ENCODE results near the gene CCDC144A.
"Not testable (repeated sequence)": the region's sequence is repeated elsewhere in the genome, so short reads cannot be mapped to it uniquely, and the experiment has no call there.

- TF ChIP-seq POLR2A (IDR thresholded peaks at IDR 0.05; ENCODE audit: extremely low read depth, insufficient read length); CTCF (IDR thresholded peaks at IDR 0.05; ENCODE audit: low read depth, low read length); MAX (IDR thresholded peaks at IDR 0.05; ENCODE audit: low read depth, low read length); MYC (IDR thresholded peaks at IDR 0.05; ENCODE audit: low read depth, low read length): not testable (repeated sequence)
Observed at GRCh38 chr17:16788889-16789536, 99.0 kb downstream of the CCDC144A start.
